Natural killer cell (primary cell): ENCODE data around the gene SORCS1. TPM values are rescaled to one million over a fixed set of nuclear protein-coding genes. Genes with fewer than 3 reads are reported as not detected.

Experiments used
- ATAC-seq, 3 donors: fragments of 150-1000 bp in 2 of 3; fragments of 200-7000 bp in 1 of 3; cut with Tn5 transposase; 1 replicate in 1 of 3; 2 replicates in 2 of 3; pipeline ENCODE4 v1.10.0; 2021; ENCODE audit warnings: mild to moderate bottlenecking in 2 of 3, moderate library complexity in 2 of 3
- DNase-seq, 2 donors: peaks; one replicate each; pipeline versions ENCODE4 v3.0.0 to v3.0.0-alpha.2; 2013 to 2021; ENCODE audit warnings: mixed read lengths in 1 of 2
- H3K27ac ChIP-seq: one replicate; pipeline ENCODE4 v1.5.1; 2013; ENCODE audit warnings: mild to moderate bottlenecking, low read length
- H3K27me3 ChIP-seq: one replicate; pipeline ENCODE4 v1.6.1; 2013; ENCODE audit warnings: low read length; ENCODE audit not compliant: control insufficient read depth, insufficient read depth
- H3K36me3 ChIP-seq: one replicate; pipeline ENCODE4 v1.6.1; 2013; ENCODE audit warnings: low read length; ENCODE audit not compliant: control insufficient read depth, insufficient read depth
- H3K4me1 ChIP-seq: one replicate; pipeline ENCODE4 v1.6.1; 2013; ENCODE audit warnings: low read length; ENCODE audit not compliant: control insufficient read depth, insufficient read depth
- H3K4me3 ChIP-seq: one replicate; pipeline ENCODE4 v1.5.1; 2013; ENCODE audit warnings: low read length
- H3K9me3 ChIP-seq: one replicate; pipeline ENCODE4 v1.6.1; 2013; ENCODE audit warnings: low read length; ENCODE audit not compliant: control insufficient read depth, insufficient read depth
- H3K27ac Mint-ChIP-seq, 2 donors: one replicate each; pipeline ENCODE4 v1.8.0; 2022; ENCODE audit warnings: mild to moderate bottlenecking in 2 of 2, mixed read lengths in 2 of 2, moderate library complexity in 1 of 2
- H3K27me3 Mint-ChIP-seq, 2 donors: one replicate each; pipeline ENCODE4 v1.8.0; 2022; ENCODE audit warnings: low read depth in 2 of 2, mixed read lengths in 2 of 2
- H3K36me3 Mint-ChIP-seq: one replicate; pipeline ENCODE4 v1.8.0; 2022; ENCODE audit warnings: mixed read lengths
- H3K4me1 Mint-ChIP-seq, 2 donors: one replicate each; pipeline ENCODE4 v1.8.0; 2022; ENCODE audit warnings: mixed read lengths in 2 of 2
- H3K4me3 Mint-ChIP-seq: one replicate; pipeline ENCODE4 v1.8.0; 2022; ENCODE audit warnings: mild to moderate bottlenecking, moderate library complexity, mixed read lengths
- H3K9me3 Mint-ChIP-seq, 2 donors: one replicate each; pipeline ENCODE4 v1.8.0; 2022; ENCODE audit warnings: mixed read lengths in 2 of 2
- CTCF ChIP-seq: fragments of 200-600 bp; IDR thresholded peaks from one replicate; pipeline ENCODE4 v1.8.0; 2022; ENCODE audit warnings: antibody characterized with exemption
- WGBS: methylation state at CpG from one replicate; pipeline ENCODE4 v1.1.7; 2013; ENCODE audit warnings: missing lambda C conversion rate; ENCODE audit not compliant: insufficient coverage; 5-methylcytosine and 5-hydroxymethylcytosine counted together
- intact Hi-C: fragments of 100-400 bp; cut with micrococcal nuclease; formaldehyde crosslinking; loops from one replicate; pipeline ENCODE4 v1.14.2; 2022
- total RNA-seq, 4 donors: library from RNA; stranded (reverse); fragments of 120-200 nt in 1 of 4; gene quantifications; one replicate each; pipeline versions ENCODE4 v1.2.3 to v1.2.4, GENCODE V29; 2013 to 2022

Gene SORCS1
- total RNA-seq, 3 donors from 2014 or later (not counting 1 experiment from before 2014, with no cell fraction given), result not detected

DNA sequence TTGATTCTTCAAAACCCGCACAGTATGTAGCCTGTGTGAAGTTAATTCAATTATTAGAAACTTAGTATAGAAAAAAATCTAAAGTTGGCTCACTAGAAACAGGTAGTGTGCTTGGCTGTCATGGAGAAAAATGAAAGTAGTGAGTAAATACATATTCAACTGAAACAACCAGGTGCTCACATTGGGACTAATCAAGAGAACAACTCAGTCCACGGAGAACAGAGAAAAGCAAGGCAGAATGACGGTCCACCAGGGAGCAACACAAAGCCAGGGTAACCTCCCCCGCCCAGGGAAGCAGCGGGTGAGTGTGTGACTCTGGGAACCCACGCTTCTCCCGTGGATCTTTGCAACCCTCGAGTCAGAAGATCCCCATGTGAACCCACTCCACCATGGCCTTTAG, 300.5 kb downstream of the SORCS1 start:
- peaks cover 11% of the 10 kb centered on the region for H3K36me3 Mint-ChIP-seq
- H3K4me1 Mint-ChIP-seq, result peaks cover 0 to 6% of the 10 kb centered on the region in 2 donors
- WGBS, result 87% methylated on average over 8 of the region's 8 CpGs
- no peak overlapping the region for H3K4me3 Mint-ChIP-seq
- Histone ChIP-seq H3K27ac (no peak overlapping the region), H3K36me3 (no peaks in the 10 kb centered on the region), H3K4me1 (no peaks in the 10 kb centered on the region), H3K27me3 (no peaks in the 10 kb centered on the region), H3K9me3 (no peaks in the 10 kb centered on the region), H3K4me3 (no peak overlapping the region)
- ATAC-seq, result no peak
- no peak for DNase-seq
- no peak overlapping the region for H3K27ac Mint-ChIP-seq
- no peak for TF ChIP-seq CTCF
- no peaks in the 10 kb centered on the region for H3K27me3 Mint-ChIP-seq
- intact Hi-C loops, result loop anchor here (10.0 kb wide), 1 partner anchor 49 kb away; no protein-coding TSS in a partner anchor
- peaks cover 0 to 3% of the 10 kb centered on the region in 2 donors for H3K9me3 Mint-ChIP-seq

GRCh38 chr10:106863549-106863948, 301.0 kb downstream of the SORCS1 start:
- no peaks in the 10 kb centered on the region for H3K9me3 ChIP-seq
- Mint-ChIP-seq H3K9me3 (peaks cover 0 to 3% of the 10 kb centered on the region in 2 donors), H3K27ac (no peak overlapping the region), H3K4me3 (no peak overlapping the region), H3K36me3 (peaks cover 11% of the 10 kb centered on the region), H3K27me3 (no peaks in the 10 kb centered on the region), H3K4me1 (peaks cover 0 to 6% of the 10 kb centered on the region in 2 donors)
- TF ChIP-seq CTCF, result no peak
- DNase-seq (no peak), ATAC-seq (no peak)
- intact Hi-C loops, result loop anchor here (10.0 kb wide), 1 partner anchor 49 kb away; no protein-coding TSS in a partner anchor
- H3K36me3 ChIP-seq, result no peaks in the 10 kb centered on the region
- WGBS, result 89% methylated on average over 2 of the region's 2 CpGs
- no peak overlapping the region for H3K27ac ChIP-seq
- no peak overlapping the region for H3K4me3 ChIP-seq
- no peaks in the 10 kb centered on the region for H3K27me3 ChIP-seq
- no peaks in the 10 kb centered on the region for H3K4me1 ChIP-seq

DNA sequence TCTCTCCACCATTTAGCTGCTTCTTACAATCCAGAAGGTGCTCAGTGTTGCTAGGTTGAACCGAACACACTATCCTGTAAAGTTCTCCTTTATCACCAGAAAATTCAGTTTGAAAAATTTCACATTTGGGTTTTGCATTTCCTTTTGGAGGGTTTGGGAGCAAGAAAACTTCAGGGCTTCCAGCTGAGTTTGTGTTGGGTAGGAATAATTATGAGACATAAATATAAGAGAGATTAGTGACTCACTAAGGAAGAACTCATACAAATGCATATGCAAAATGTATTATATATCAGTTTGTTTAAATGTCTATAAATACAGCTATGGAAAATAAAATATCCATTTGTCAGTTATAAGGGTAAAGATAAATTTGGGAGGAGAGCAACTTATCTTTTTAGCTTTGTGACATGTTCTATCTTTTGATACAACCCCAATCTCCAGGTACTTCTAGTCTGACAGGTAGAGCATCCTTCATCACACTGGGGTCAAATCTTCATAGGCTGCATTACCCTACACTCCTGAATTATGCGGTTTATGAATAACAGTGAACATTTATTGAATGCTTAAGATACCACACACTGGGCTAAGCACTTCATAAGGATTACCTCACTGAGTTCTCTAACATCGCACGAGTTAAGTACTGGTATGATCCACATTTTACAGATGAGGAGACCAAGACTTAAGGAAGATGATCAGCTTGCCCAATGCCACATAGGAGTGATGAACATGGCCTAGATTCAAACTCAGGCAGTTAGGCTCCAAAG, 304.4 kb downstream of the SORCS1 start:
- ATAC-seq, result no peak
- WGBS, result 90% methylated on average over 4 of the region's 4 CpGs
- intact Hi-C loops, result loop anchor here (10.0 kb wide), 1 partner anchor 45 kb away; no protein-coding TSS in a partner anchor
- H3K4me3 ChIP-seq, result no peak overlapping the region
- Mint-ChIP-seq H3K9me3 (peaks cover 5% of the 10 kb centered on the region in 2 donors), H3K36me3 (peaks cover 9% of the 10 kb centered on the region), H3K27me3 (peaks cover 0 to 7% of the 10 kb centered on the region in 2 donors), H3K4me3 (no peak overlapping the region), H3K27ac (no peak overlapping the region), H3K4me1 (no peaks in the 10 kb centered on the region)
- no peaks in the 10 kb centered on the region for H3K36me3 ChIP-seq
- no peaks in the 10 kb centered on the region for H3K4me1 ChIP-seq
- TF ChIP-seq CTCF, result no peak
- no peaks in the 10 kb centered on the region for H3K27me3 ChIP-seq
- no peaks in the 10 kb centered on the region for H3K9me3 ChIP-seq
- no peak overlapping the region for H3K27ac ChIP-seq
- DNase-seq, result no peak
